ENCODE results near the gene LETM1.

Gene LETM1

GRCh38 chr4:1773754-1774153 lies 82.2 kb downstream of the LETM1 start:
- H3K4me3 ChIP-seq (ENCODE audit: low read depth, low read length) = no peak overlapping the region
- no peaks in the 10 kb centered on the region for H3K9me3 ChIP-seq (ENCODE audit: severe bottlenecking)
- H3K27me3 ChIP-seq (ENCODE audit: insufficient read depth, low read depth, severe bottlenecking) = no peaks in the 10 kb centered on the region
- no peak for TF ChIP-seq CTCF (IDR thresholded peaks at IDR 0.05; ENCODE audit: low read depth, low read length)
- DNase-seq = no peak
- H3K27ac ChIP-seq = no peak overlapping the region
- H3K36me3 ChIP-seq = no peaks in the 10 kb centered on the region

- Histone ChIP-seq H3K4me3 (ENCODE audit: low read depth, low read length) (peak overlapping the region; percentile 31), H3K27ac (peak overlapping the region; percentile 38), H3K27me3 (ENCODE audit: insufficient read depth, low read depth, severe bottlenecking) (no peaks in the 10 kb centered on the region), H3K36me3 (no peaks in the 10 kb centered on the region), H3K9me3 (ENCODE audit: severe bottlenecking) (no peaks in the 10 kb centered on the region)
- peak; percentile 79 for DNase-seq
- no peak for TF ChIP-seq CTCF (IDR thresholded peaks at IDR 0.05; ENCODE audit: low read depth, low read length)
Observed at GRCh38 chr4:1772853-1773538, 83.0 kb downstream of the LETM1 start.

- DNase-seq = no peak
- Histone ChIP-seq H3K27me3 (ENCODE audit: insufficient read depth, low read depth, severe bottlenecking) (no peaks in the 10 kb centered on the region), H3K9me3 (ENCODE audit: severe bottlenecking) (no peaks in the 10 kb centered on the region), H3K4me3 (ENCODE audit: low read depth, low read length) (no peak overlapping the region), H3K36me3 (no peaks in the 10 kb centered on the region), H3K27ac (no peak overlapping the region; the same call in 1 of the 2 replicates)
- no peak for TF ChIP-seq CTCF (IDR thresholded peaks at IDR 0.05; ENCODE audit: low read depth, low read length)
Observed at GRCh38 chr4:1771555-1772305, 84.2 kb downstream of the LETM1 start.

- H3K36me3 ChIP-seq = no peaks in the 10 kb centered on the region
- H3K9me3 ChIP-seq (ENCODE audit: severe bottlenecking) = no peaks in the 10 kb centered on the region
- no peak for DNase-seq
- no peak overlapping the region for H3K27ac ChIP-seq
- no peak for TF ChIP-seq CTCF (IDR thresholded peaks at IDR 0.05; ENCODE audit: low read depth, low read length)
- H3K4me3 ChIP-seq (ENCODE audit: low read depth, low read length) = no peak overlapping the region
- no peaks in the 10 kb centered on the region for H3K27me3 ChIP-seq (ENCODE audit: insufficient read depth, low read depth, severe bottlenecking)
Observed at GRCh38 chr4:1770791-1771231, 85.1 kb downstream of the LETM1 start.

- H3K36me3 ChIP-seq = no peaks in the 10 kb centered on the region
- no peak overlapping the region for H3K27ac ChIP-seq
- peak overlapping the region; percentile 15; the same call in 1 of the 2 replicates for H3K4me3 ChIP-seq (ENCODE audit: low read depth, low read length)
- no peaks in the 10 kb centered on the region for H3K27me3 ChIP-seq (ENCODE audit: insufficient read depth, low read depth, severe bottlenecking)
- no peaks in the 10 kb centered on the region for H3K9me3 ChIP-seq (ENCODE audit: severe bottlenecking)
- DNase-seq = peak; percentile 64
- 0 out of 2 replicates have a peak, but pooled peaks have one; percentile 0 for TF ChIP-seq CTCF (IDR thresholded peaks at IDR 0.05; ENCODE audit: low read depth, low read length)
Observed at GRCh38 chr4:1770245-1770644, 85.7 kb downstream of the LETM1 start.

All from WERI-Rb-1 (cell line).